GM12875 (cell line): ENCODE data around the gene POU6F2.

Source experiments
- H3K4me3 ChIP-seq: one replicate; pipeline ENCODE4 v1.5.1; 2011; ENCODE audit warnings: low read depth, low read length, control low read depth
- TF ChIP-seq, protein P1 (sequence below): IDR thresholded peaks from 2 replicates; pipeline ENCODE4 v1.5.1; 2011; ENCODE audit warnings: low read depth, mild to moderate bottlenecking, control low read depth, inconsistent platforms, low read length, moderate library complexity, borderline replicate concordance; ENCODE audit not compliant: insufficient read depth

Gene POU6F2

DNA sequence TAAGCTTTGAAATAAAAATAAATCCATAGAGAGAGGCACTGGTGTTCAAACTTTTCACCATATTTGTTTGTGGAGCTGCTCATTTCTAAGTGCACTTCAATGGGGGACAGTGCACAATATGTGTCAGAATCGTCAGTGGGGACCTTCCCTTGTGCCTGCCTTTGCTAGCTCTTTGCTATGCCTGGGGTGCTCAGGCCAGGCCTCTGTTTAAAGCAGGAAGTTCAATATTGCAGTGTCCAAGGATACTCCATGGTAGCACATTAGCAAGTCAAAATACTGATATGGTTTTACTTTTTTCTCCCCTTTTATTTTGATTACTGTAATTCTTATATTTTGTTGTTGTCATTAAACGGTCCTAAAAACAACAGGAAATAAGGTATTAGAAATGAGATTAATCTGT is 113.4 kb downstream of the POU6F2 start:
- TF ChIP-seq, protein P1, sequence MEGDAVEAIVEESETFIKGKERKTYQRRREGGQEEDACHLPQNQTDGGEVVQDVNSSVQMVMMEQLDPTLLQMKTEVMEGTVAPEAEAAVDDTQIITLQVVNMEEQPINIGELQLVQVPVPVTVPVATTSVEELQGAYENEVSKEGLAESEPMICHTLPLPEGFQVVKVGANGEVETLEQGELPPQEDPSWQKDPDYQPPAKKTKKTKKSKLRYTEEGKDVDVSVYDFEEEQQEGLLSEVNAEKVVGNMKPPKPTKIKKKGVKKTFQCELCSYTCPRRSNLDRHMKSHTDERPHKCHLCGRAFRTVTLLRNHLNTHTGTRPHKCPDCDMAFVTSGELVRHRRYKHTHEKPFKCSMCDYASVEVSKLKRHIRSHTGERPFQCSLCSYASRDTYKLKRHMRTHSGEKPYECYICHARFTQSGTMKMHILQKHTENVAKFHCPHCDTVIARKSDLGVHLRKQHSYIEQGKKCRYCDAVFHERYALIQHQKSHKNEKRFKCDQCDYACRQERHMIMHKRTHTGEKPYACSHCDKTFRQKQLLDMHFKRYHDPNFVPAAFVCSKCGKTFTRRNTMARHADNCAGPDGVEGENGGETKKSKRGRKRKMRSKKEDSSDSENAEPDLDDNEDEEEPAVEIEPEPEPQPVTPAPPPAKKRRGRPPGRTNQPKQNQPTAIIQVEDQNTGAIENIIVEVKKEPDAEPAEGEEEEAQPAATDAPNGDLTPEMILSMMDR, result no peak
- no peak overlapping the region for H3K4me3 ChIP-seq

DNA sequence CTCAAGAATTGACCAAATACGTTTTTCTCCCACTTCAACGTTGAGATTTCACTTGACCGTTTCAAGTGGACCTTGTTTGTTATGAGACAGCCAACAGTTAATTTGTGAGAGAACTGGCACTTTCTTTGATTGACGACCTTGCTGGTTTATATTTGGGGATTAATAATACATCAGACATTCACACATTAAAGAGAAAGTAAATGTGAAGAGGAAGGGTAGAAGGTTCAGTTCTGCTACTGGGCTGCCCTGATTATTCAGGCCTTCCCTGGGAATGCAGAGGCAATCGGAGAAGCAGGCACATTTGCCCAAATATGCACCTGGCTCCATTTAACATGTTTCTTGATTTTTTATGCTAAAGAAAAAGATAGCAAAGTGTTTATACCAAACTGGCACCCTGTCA is 114.1 kb downstream of the POU6F2 start:
- H3K4me3 ChIP-seq, result no peak overlapping the region
- TF ChIP-seq, protein P1, result no peak

DNA sequence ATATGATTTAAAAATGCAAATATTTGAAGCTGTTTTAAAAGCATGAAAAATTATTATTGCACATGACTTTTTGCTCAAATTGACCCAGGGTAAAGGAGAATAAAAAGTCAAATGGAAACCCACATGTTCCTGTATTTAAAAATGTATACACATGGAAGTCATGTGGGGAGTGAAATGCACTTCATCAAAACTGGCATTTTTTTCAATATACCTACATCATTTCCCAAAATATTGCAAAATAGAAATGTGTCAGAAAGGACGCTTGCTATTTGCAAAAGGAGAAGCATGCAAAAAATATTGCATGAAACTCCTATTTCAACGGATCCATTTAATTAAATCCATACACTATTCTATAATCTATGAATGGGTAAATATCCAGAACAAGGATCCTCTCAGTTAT is 117.0 kb downstream of the POU6F2 start:
- TF ChIP-seq, protein P1, result no peak
- H3K4me3 ChIP-seq, result no peak overlapping the region

DNA sequence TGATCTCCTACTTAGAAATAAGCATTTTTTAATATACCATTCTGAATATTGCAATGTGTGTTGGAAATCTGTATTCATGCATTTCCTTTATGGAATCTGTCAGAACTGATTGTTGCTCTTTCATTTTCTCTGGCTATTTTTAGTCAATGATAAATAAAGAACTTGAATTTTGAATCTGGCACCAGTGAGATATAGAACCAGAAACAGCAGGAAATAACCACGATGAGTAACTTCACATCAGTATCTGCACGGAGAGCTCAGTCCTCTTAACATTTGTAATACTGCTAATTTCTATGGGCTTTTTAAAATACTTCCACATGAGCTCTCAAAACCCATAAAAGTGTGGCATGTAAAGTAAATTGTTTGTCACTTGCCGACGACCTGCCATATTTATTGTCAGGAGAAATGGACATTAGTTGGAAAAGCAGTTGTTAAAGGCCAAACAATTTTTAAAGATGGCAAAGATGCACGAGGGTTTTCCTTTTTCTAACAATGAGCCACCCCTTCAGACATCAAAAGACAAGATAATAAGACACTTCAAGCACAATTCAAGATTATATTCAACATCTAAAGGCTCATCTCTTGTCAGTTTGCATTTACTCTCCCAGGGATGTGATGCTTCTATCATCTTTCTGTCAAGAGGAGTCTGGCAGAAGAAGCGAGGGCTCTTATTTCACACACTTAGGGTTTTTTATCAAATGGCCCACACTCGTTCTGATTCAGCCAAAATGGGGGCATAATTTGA is 118.3 kb downstream of the POU6F2 start:
- TF ChIP-seq, protein P1, result no peak
- H3K4me3 ChIP-seq, result no peak overlapping the region

DNA sequence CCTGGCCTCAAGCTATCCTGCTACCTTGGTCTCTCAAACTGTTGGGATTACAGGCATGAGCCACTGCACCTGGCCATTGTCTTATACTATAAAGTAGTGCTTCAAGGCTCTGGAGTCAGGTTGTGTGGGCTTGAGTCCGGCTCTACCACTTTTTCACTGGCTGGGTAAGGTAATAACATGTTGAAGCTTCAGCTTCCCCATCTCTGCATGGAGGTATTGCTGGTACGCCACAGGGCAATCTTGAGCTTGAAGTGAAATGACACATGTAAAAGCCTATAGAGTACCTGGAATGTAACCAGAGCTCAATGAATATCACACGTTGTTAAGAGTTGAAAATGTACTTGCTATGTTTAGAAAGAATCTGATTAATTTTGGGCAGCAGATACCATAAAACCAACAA is 120.8 kb downstream of the POU6F2 start:
- H3K4me3 ChIP-seq, result no peak overlapping the region
- TF ChIP-seq, protein P1, result no peak

DNA sequence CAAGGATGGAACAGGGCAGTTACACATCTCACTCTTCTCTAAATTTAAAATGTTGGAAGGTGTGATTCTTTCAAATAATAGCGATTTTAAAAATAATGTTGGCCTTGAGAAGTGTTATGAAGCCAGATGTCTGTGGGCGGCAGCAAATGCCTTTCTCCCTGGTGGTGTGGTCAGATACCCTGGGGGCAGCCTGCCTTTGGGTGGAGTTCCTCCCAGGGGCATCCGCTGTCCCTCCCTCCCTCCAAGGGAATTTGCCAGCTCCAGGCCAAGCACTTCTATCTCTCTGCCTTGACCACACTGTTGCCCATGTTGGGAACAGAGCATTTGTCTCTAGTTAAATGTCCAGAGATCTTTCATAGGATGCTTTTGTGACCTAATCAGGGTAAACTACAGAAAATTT is 121.4 kb downstream of the POU6F2 start:
- TF ChIP-seq, protein P1, result no peak
- H3K4me3 ChIP-seq, result no peak overlapping the region

DNA sequence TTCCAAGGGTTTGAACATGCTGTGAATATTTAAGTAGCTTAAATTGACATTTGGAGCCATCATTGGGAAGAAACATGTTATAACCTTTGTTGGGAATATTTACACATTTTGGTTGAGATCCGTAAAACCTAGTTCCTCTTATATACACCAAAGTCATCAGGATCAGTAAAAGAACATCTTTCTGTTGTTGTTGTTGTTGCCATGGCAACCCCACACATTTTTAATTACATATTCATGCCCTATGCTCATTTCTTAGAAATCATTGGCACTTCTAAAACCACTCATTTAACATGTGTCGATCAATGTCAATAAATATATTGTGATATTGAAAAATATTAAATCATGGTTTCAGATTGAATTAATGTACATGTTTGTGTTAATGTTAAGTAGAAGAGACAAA is 122.6 kb downstream of the POU6F2 start:
- TF ChIP-seq, protein P1, result no peak

More for the DNA sequence above, 122.6 kb downstream of the POU6F2 start:
- H3K4me3 ChIP-seq, result no peak overlapping the region
